SK-N-SH treated with all-trans-retinoic acid at 6 μM for 48 hours (cell line): ENCODE data around the gene MAP7.

Experiments
- ARNTL ChIP-seq: fragments of 450-650 bp; formaldehyde crosslinking; IDR thresholded peaks from 2 replicates; pipeline ENCODE4 v1.5.0; 2020; ENCODE audit warnings: low read depth, mild to moderate bottlenecking, moderate library complexity, borderline replicate concordance
- BACH2 ChIP-seq: fragments of 250-450 bp; sonication (Bioruptor Pico); IDR thresholded peaks from 2 replicates; pipeline ENCODE4 v1.9.0; 2021; ENCODE audit warnings: mild to moderate bottlenecking, borderline replicate concordance
- ISL1 ChIP-seq: fragments of 250-450 bp; sonication (Bioruptor Pico); IDR thresholded peaks from 2 replicates; pipeline ENCODE4 v2.1.2; 2022; ENCODE audit warnings: mild to moderate bottlenecking, moderate library complexity
- TOX ChIP-seq: fragments of 250-450 bp; sonication (Bioruptor Pico); IDR thresholded peaks from 2 replicates; pipeline ENCODE4 v1.8.0; 2021; ENCODE audit warnings: mild to moderate bottlenecking, moderate library complexity, borderline replicate concordance
- ZFP3 ChIP-seq: fragments of 250-450 bp; sonication (Bioruptor Pico); IDR thresholded peaks from 2 replicates; pipeline ENCODE4 v1.5.0; 2020; ENCODE audit warnings: mild to moderate bottlenecking, moderate library complexity
- ZFP30 ChIP-seq: fragments of 450-650 bp; formaldehyde crosslinking; IDR thresholded peaks from 2 replicates; pipeline ENCODE4 v1.5.0; 2022; ENCODE audit warnings: mild to moderate bottlenecking, moderate library complexity
- TF ChIP-seq, protein P1 (sequence below): fragments of 250-450 bp; sonication (Bioruptor Pico); IDR thresholded peaks from 2 replicates; pipeline ENCODE4 v1.8.0; 2020; ENCODE audit warnings: mild to moderate bottlenecking, moderate library complexity, borderline replicate concordance

DNA sequence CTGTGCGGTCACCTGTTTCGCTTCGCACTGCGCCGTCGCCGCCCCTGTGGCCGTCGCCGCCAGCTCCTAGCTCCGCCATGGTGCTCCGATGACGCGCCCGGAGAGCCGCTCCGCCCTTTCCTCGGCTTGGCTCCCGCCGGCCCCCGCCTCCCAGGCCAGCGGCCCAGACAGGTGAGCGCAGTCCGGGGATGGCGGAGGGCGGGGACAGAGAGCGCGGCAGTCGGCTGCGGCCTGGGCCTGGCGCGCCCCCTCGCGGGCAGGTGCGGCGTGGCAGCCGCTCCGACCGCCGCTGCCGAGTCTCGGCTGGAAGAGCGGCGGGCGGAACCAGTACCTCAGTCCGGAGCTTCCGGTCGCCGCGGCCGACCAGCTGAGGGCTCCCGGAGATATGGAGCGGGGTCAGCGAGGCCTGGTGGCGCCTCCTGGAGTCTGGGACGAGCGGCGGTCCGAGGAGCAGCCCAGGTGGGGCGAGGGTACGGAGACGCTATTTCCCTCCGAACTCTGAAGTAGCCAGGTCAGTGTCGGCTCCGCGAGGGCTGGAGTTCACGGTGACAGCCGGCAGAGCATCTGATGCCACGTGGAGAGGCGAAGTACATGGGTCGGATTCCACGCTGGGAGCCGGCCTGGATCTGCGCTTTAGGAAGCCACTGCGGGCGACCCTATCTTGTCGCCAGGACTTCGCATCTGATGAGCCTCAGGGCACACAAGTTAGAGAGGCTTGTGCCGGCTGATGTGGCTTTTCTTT is at the start of gene MAP7:
- TF ChIP-seq BACH2 (CRISPR knock-in tag) (no peak), ZFP30 (CRISPR knock-in tag) (no peak), ARNTL (CRISPR knock-in tag) (no peak), ISL1 (CRISPR knock-in tag) (no peak), ZFP3 (CRISPR knock-in tag) (no peak), TOX (CRISPR knock-in tag) (no peak)
- TF ChIP-seq, protein P1, sequence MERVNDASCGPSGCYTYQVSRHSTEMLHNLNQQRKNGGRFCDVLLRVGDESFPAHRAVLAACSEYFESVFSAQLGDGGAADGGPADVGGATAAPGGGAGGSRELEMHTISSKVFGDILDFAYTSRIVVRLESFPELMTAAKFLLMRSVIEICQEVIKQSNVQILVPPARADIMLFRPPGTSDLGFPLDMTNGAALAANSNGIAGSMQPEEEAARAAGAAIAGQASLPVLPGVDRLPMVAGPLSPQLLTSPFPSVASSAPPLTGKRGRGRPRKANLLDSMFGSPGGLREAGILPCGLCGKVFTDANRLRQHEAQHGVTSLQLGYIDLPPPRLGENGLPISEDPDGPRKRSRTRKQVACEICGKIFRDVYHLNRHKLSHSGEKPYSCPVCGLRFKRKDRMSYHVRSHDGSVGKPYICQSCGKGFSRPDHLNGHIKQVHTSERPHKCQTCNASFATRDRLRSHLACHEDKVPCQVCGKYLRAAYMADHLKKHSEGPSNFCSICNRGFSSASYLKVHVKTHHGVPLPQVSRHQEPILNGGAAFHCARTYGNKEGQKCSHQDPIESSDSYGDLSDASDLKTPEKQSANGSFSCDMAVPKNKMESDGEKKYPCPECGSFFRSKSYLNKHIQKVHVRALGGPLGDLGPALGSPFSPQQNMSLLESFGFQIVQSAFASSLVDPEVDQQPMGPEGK (CRISPR knock-in tag), result no peak
